NCI-H2081 treated with DMSO at 0.1 percent for 48 hours (cell line): ENCODE data around the gene ZBTB7C.

Source experiments
- DNase-seq: peaks from one replicate; lab custom pipeline; 2025; lab: John Stamatoyannopoulos, UW

ZBTB7C gene

GRCh38 chr18:48390641-48391040 is 18.5 kb downstream of the ZBTB7C start:
- no peak for DNase-seq

- no peak for DNase-seq
Measured at GRCh38 chr18:48388478-48388877, 20.7 kb downstream of the ZBTB7C start.

- no peak for DNase-seq
Measured at GRCh38 chr18:48387300-48387699, 21.9 kb downstream of the ZBTB7C start.

- DNase-seq, result no peak
Measured at GRCh38 chr18:48385596-48385995, 23.6 kb downstream of the ZBTB7C start.

- DNase-seq, result no peak
Measured at GRCh38 chr18:48376934-48377333, 32.2 kb downstream of the ZBTB7C start.

GRCh38 chr18:48376406-48376805 is 32.8 kb downstream of the ZBTB7C start:
- no peak for DNase-seq

- DNase-seq, result no peak
Measured at GRCh38 chr18:48375150-48375800, 33.9 kb downstream of the ZBTB7C start.

GRCh38 chr18:48374423-48375149 is 34.6 kb downstream of the ZBTB7C start:
- DNase-seq, result no peak

- DNase-seq, result no peak
Measured at GRCh38 chr18:48371854-48372602, 37.2 kb downstream of the ZBTB7C start.

- no peak for DNase-seq
Measured at GRCh38 chr18:48367557-48367956, 41.6 kb downstream of the ZBTB7C start.

GRCh38 chr18:48365965-48366364 is 43.2 kb downstream of the ZBTB7C start:
- DNase-seq, result no peak

- DNase-seq, result no peak
Measured at GRCh38 chr18:48364146-48364545, 45.0 kb downstream of the ZBTB7C start.

GRCh38 chr18:48363175-48363574 is 46.0 kb downstream of the ZBTB7C start:
- DNase-seq, result no peak

GRCh38 chr18:48361801-48362200 is 47.4 kb downstream of the ZBTB7C start:
- DNase-seq, result no peak

GRCh38 chr18:48360376-48361021 is 48.7 kb downstream of the ZBTB7C start:
- DNase-seq, result no peak

GRCh38 chr18:48359626-48360025 is 49.6 kb downstream of the ZBTB7C start:
- DNase-seq, result no peak

- DNase-seq, result no peak
Measured at GRCh38 chr18:48358868-48359267, 50.3 kb downstream of the ZBTB7C start.

- no peak for DNase-seq
Measured at GRCh38 chr18:48356909-48357631, 52.1 kb downstream of the ZBTB7C start.

- no peak for DNase-seq
Measured at GRCh38 chr18:48356151-48356745, 52.9 kb downstream of the ZBTB7C start.

GRCh38 chr18:48355276-48356115 is 53.7 kb downstream of the ZBTB7C start:
- no peak for DNase-seq
